ENCODE measurements around the gene SLC26A9.
A peak's percentile ranks its signal among the peaks of the same experiment; 100 is the strongest.

SLC26A9 gene

DNA sequence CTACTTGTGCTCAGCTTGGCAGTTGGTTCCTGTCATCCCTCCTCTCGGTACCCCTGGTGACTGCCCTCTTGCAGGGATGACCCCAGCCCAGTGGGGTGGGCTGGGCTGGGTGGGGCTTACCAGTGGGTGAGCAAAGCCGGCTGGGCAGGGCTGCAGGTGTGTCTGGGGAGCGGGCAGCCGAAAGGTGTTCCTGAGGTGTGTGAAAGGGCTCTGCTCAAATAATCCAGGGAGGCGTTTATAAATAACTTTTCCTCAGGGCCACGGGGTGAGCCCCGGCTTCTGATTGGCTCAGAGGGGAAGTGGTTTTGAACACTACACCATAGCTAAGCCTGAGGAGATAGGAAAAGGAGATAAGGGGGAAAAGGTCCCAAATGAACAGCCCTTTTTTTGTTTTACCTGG lies at the start of gene SLC26A9:
TSS of gene SLC26A9 (minus strand) at position 212 of the 400 bp plus-strand sequence. CDS start 7,636 bp downstream, outside the sequence.
- DNase-seq, result no peak

DNA sequence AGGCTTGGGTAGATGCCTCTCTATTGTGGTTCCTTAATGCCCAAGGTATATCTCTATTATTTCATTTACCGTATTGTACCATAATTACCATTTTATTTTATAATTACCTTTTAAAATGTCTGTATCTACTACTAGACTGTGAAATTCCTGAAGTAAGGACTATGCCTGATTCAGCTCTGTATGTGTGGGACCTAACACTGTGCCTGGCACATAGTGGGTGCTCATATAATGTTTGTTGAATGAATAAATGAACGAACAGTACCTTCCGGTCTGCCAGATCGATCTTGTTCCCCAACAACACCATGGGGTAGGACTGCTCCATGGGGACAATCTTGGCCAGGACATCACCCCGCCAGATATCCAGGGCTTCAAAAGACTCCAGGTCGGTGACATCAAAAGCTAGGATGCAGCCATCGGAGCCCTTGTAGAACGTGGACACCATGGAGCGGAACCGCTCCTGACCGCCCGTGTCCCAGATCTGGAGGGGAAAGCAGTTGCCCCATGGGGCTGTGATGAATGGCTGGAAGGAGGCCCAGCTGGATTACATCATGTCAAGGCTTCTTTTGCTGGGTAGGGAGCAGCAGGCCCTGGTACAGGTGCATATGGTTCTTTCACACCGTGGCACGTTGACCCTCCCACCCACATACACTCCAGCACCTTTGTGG lies 49.1 kb upstream of the SLC26A9 start:
- no peak for DNase-seq

DNA sequence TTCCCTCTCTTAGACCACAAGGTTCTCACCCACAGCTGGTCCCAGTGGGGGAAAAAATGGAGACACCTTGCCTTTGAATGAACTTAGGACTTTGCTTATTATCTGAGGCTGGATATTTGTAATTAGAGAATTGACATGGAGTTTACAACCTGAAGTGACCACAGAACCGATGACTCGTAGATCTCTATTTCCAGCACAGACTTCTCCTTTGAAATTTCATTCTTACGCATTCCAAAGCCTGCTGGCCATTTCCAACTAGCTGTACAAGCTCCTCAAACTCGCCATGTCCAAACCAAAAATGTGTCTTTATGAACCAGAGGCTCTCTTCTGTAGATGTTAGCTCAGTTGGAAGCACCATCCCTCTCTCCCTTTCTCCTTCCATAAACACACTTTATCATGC lies 48.0 kb upstream of the SLC26A9 start:
- no peak for DNase-seq

DNA sequence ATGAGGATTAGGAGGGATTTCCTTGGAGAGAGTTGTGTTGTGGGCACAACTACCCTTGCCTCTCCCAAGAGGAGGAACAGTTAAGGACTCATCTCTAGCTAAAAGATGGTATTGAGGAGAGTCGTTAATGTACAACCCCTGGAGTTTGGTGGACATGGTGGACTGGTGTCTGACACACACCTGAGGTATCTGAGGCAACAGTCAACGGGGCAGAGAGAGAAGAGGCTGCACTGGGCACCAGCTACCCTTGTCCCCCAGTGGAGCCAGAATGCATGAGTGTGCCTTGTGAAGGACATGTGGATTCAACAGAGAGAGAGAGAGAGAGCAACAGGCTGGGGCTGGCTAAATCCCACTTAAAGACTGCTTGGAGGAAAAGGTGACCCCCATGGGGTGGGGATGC lies 47.0 kb upstream of the SLC26A9 start:
- no peak for DNase-seq

- no peak for DNase-seq
Measured at GRCh38 chr1:205989786-205990185, 46.5 kb upstream of the SLC26A9 start.

- DNase-seq, result no peak
Measured at GRCh38 chr1:205988585-205988995, 45.3 kb upstream of the SLC26A9 start.

DNA sequence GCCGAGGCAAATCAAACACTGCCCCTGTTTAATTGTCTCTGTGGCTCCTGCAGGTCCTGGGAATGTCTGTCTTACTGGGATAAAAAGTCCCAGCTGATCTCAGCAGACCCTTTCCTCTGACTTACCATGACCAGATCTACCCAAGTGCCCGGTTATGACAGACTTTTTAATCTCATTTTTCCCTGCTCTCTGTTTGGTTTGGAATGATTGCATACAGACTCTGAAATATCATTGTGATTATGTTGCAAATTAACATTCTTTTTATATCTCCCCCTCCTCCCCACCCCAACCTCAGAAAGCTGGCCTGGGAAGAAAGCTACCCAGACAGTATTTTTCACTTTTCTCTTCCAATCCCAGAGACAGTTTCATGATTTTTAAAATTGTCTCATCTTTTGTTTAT lies 43.6 kb upstream of the SLC26A9 start:
- no peak for DNase-seq

- no peak for DNase-seq
Measured at GRCh38 chr1:205986292-205986691, 43.0 kb upstream of the SLC26A9 start.

- no peak for DNase-seq
Measured at GRCh38 chr1:205985330-205986005, 42.2 kb upstream of the SLC26A9 start.

DNA sequence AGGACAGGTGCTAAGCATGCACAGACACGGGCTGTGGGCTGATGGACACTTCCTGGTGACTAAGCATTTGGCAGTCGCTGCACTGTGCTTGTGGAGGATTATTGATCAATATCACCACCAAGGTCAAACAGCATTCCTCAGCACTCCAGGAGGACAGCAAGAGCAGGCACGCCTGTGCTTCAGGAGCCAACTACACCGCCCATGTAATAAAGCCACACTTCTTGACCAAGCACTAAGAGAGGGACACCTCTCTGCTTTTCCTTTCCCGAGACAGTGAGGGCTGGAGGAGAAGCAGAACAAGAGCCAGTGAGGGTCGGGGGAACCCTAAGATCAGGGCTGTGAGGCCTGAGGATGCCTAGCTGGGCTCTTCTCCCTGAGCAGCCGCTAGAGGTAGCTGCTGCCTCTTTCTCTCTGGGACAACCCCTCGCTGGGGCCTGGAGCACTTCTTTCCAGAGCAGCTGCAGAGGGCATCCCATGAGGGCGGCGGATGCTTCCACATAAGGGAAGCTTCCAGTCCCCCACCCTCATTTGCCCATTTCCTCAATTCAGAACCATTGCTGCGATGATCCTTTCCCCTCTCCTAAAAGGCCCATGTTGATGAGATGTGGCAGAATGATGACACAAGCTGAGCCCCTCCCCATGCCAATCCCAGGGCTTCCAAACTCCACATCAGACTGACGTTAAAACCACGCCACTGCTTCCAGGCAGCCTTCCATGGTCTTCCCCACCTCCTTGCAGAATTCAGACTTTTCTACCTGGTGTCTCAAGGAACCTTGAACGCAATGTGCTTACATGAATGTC lies 40.9 kb upstream of the SLC26A9 start:
- DNase-seq, result peak; percentile 11

DNA sequence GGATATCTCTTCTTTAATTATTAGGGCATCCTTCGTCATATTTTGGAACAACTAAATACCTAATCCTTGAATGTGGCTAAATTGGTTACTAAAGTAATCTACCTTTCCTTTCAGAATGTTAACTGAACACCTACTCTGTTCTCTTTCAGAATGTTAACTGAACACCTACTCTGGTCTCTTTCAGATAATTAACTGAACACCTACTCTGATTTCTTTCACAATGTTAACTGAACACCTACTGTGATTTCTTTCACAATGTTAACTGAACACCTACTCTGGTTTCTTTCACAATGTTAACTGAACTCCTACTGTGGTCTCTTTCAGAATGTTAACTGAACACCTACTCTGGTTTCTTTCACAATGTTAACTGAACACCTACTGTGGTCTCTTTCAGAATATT lies 38.0 kb upstream of the SLC26A9 start:
- DNase-seq, result no peak

DNA sequence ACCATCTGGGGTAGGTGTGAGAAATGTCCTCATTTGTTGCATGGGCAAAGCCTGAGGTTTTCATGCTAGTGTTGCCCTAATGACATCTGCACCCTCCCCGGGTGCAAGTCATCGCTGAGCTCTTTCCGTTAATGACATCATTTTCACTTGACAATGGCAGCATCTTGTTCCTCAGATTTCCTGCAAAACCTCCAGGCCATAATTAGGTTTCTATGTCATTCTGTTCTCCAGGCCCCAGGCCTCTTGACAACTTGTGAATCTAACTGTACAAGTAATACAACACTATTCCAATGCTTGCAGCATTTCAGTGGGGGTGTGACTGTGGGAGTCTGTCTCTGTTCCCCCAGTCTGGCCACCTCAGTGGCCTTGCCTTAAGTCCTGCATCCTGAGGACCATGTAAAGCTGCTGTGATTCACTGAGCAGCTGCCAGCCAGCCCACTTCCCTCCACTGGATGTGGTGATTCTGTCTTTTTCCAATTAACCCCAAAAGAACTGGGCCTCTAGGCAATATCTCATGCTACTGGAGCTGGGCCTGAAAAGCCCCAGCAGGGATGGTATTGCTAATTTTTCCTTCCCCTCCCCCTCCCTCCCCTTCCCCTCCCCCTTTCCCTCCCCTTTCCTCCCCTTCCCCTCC lies 37.1 kb upstream of the SLC26A9 start:
- DNase-seq, result no peak

DNA sequence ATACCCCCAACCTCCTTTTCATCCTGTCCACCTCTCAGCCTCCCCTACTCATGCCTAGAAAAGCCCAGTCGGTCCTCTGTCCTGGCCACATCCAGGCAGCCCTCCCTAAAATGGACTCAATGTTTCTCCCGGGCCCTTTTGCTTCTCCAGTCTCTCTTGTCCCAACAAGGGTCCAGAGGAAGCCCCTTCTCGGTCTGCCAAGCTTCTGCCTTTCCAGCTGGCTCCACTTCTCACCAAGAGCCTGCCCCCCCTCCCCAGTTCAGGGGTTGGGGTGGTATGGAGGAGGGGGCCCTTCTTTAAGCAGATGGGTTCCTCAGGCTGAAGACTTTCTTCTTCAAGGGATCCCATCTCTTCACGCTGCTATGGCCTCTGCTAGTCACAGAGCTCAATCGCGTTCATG lies 36.0 kb upstream of the SLC26A9 start:
- DNase-seq, result no peak

DNA sequence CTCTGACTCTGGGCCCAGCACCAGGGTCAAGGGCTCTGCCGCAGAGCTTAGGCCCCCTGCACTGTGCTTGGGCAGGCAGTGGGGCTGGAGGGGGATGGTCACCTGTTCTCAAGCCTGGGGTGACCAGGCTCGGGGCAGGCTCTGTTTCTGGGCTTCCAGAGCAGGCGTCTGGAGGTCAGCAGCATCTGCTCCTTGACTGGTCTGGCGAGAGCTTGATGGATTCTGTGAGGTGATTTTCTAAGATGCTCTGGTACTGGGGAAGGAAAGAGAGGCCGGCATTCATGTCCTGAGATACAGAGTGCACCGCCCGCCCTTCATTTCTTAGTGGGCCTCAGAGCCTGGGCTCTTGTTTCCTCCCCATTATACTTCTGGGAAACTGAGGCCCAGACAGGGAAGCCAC lies 35.4 kb upstream of the SLC26A9 start:
- no peak for DNase-seq

- peak; percentile 81 for DNase-seq
Measured at GRCh38 chr1:205977402-205978014, 34.3 kb upstream of the SLC26A9 start.

DNA sequence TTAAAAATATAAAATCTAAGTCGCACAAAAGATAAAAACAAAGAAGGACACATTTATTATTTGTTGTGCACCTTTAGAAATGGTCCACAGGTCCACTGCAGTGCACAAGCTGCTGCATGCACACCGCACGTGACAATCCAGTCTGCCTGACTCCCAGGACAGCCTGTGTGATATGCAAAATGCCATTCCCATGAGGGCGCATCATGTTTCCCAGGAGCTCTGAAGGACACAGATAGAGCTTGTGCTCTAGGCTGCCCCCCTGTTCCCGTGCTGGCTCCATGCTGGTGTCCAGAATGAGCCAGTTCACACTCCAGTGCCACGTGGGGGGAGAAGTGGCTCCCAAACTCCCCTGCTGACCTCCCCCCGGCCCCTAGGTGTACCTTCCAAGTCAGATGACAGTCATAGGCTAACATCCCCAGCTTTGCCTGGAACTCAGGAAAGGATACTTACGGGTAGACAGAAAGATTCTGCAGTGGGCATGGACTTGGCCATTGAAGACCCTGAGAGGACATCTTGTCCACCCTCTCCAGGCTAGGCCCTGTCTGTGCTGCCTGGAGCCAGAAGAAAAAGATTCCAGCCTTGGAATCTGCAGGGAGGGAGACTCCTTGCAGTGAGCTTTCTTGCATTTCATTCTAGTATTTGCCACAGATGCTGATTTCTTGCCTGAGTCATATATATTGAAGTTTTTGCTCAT lies 33.6 kb upstream of the SLC26A9 start:
- DNase-seq, result no peak

GRCh38 chr1:205976036-205976435 lies 32.8 kb upstream of the SLC26A9 start:
- DNase-seq, result no peak

GRCh38 chr1:205975387-205975998 lies 32.2 kb upstream of the SLC26A9 start:
- no peak for DNase-seq

DNA sequence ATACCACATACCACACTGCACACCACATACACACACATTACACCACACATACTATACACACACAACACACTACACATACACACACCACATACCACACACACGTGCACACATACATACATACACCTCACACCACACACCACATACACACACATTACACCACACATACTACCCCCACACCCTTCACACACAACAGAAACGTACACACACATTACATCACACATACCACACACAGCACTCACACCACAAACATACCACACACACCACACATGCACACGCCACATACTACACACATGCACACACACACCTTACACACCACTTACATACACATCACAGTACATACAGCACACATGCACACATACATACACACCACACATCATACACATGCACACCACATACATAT lies 31.5 kb upstream of the SLC26A9 start:
- DNase-seq, result no peak

DNA sequence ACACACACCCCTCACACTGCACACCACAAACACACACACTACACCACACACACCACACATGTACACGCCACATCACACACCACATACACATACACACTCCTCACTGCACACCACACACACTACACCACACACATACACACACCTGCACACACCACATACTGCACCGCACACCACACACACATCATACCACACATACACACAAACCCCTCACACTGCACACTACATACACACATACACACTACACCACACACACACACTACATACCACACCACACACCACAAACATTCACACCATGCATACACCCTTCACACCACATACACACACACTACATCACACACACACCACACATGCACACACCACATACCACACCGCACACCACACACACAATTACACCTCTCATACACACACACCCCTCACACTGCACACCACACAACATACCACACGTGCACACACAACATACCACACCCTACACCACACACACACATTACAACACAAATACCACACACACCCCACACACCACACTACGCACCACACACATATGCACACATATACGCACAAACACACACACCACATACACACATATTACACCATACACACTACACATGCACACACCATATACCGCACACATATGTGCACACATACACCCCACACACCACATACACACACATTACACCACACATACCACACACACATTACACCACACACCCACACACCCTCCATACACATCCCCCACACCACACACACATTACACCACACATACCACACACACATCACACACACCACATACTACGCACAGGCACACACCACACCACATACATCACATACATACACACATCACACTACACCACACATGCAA lies 30.3 kb upstream of the SLC26A9 start:
- DNase-seq, result no peak
